Fibroblast of skin of right quadriceps (primary cell): ENCODE results near the gene KRTAP26-1.

Experiments
- DNase-seq: peaks from one replicate; pipeline ENCODE4 v3.0.0-alpha.2; 2013

Gene KRTAP26-1, protein sequence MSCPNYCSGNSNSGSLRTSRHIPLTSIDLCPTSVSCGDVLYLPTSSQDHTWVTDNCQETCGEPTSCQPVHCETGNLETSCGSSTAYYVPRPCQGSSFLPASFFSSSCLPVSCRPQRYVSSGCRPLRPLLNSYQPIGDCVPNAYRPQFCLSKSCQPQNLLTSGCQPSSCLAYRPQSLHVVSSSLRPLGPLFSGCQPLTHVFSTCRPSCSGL

DNA sequence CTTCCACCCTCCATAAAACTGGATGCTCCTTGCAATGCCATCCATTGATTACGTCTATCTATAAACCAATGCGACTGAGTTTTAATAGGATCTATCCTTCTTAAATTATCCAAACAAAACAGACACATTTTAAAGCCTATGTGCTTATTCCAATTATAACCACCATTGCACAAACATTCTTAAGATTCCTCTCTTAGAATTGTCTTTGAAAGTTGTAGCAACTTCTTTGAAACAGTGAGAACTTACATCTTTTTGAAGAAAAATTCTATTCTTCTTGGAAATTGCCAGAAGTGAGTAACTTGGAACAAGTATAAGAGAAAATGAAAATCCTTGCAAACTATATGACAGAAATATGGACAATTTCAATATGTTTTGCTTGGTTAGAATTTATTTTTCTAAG, at the start of gene KRTAP26-1:
Gene KRTAP26-1 (minus strand): TSS at position 101 of the 400 bp plus-strand sequence. CDS start 280 bp downstream, outside the sequence.
- no peak for DNase-seq

DNA sequence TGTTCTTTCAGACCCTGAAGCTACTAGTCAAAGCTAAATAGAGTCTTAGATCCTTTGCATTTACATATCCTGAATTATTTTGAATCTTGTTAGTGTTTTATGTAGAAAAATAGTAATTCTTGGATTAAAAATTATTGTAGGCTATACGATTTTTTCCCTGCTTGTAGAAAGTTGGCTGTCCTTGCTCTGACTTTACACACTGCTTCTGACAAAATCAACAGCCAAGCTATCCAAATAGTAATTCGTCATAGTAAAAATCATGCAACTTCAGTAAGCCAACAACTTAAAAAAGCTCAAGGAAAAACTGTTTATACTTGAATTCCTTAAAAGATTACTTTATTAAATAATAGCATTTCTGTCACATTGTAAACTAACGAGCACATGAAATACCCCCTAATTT, 35.8 kb upstream of the KRTAP26-1 start:
- DNase-seq = no peak

DNA sequence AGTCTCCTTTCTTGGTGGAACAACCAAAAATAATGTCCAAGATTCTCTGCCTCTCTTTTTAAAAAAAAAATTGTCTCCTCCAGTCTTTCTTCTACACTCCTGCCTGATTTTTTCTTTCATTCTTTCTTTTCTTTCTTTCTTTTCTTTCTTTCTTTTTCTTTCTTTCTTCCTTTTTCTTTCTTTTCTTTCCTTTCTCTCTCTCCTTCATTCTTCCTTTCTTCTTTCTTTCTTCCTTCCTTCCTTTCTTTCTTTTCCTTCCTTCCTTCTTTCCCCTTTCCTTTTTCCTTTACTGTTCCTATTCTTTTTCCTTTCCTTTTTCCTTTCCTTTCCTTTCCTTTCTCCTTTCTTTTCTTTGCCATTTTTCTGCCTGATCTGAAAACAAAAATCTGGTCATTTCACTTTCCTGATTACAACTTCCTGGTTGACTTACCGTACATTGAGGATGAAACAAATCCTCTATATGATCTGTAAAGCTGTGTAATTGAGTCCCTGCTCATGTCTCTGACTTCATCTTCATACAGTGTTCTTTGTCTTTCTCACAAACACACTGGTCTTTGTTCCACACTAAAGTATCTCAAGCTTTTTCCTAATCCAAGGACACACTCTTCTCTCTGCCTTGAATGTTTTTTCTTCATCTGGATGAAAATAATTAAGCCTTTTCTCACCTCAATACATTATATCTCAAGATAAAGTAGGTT, 34.3 kb upstream of the KRTAP26-1 start:
- DNase-seq = no peak

DNA sequence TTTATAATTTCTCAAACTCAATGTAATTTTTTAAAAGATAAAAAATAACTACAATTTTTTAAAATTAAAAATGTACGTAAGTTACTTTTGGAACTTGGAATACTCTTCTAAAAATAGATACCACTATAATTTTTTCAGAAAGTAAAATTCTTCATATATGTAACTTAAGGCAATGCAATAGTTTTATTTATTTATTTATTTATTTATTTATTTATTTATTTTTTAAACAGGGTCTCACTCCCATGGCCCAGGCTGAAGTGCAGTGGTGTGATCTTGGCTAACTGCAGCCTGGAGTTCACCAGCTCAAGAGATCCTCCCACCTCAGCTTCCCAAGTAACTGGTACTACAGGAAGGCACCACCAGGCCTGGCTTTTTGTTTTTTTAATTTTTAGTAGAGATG, 31.4 kb upstream of the KRTAP26-1 start:
- no peak for DNase-seq

DNA sequence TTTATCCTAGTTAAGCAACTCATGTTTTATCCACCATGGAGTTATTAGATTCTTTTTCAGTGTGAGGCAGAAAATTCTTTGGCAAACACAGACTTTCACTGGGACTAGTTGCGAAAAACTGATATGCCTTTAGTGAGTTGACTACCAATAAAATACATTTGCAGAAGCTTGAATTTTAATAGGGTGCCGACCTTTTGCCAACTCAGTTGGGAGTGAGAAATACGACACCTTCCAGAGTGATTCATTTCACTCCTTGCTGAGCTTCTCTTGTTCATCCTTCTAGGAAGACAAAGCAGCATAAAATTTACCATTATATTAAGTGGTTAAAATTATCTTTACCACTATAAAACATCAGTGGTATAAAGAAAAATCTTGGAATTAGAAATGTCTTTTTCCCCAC, 29.5 kb upstream of the KRTAP26-1 start:
- DNase-seq = no peak

DNA sequence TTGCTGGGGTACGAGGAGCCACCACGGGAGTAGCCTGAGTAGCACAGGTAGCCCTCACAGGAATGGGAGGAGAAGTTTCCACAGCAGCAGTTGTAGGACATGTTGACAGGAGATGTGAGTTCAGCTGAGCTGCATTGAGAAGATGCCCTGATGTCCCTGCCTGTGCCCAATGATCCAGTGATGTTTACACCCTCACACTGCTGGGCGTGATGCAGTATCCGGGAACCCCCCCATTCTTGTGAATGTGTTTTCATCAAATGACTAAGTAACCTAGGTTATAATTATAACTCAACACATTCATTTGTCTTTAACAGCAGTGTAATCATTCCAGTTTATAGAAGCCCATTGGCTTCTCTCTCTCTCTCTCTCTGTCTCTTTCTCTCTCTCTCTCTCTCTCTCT, 28.4 kb upstream of the KRTAP26-1 start, which contains the start of gene KRTAP23-1:
Gene KRTAP23-1 (minus strand): TSS at position 101 of the 400 bp plus-strand sequence. CDS start 0 bp downstream, at position 101.
- DNase-seq = no peak

DNA sequence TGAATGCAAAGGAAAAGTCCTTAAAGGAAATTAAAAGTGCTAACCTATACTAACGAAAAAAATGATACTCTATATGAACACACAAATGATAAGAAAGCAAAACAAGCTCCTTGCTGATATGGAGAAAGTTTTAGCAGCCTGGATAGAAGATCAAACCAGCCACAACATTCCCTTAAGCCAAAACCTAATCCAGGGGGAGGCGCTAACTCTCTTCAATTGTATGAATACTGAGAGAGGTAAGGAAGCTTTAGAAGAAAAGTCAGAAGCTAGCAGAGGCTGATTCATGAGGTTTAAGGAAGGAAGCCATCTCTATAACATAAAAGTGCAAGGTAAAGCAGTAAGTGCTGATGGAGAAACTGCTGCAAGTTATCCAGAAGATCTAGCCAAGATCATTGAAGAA, 24.9 kb upstream of the KRTAP26-1 start:
- no peak for DNase-seq

DNA sequence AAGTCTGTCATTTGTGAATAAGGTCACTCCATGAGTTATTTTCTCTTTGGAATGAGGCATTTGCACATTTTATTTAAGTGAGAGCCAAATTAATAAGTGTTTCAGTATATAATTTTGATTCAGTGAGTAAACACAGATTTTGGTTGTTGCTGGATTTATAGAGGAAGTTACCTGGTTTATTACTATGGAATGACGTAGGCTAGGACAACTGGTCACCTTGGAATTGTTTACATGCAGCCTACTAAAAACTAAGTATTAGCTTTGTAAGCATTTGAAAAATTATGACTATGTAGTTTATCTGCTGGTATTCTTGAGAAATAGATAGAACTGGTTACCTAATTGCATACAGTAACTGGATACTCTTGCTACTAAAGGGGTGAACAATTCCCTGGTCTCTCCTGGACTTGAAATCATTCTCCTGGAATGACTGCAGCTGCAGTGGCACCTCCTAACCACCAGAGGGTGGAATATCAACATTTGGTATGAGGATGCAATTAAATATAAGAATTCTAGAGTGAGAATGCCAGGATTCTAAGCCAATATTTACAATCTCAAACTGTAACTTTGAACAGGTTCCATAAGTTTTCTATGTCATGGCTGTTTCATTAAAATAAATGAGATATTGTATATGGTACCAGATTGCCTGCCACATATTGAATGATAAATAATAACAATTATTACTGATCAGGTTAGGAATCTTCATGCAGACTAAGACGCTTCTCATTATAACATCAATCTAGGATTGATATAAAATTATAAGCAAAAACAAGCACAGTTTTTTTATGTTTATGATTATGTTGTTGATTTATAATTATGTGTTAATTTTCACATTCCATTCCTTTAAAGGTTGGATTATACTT, 20.8 kb upstream of the KRTAP26-1 start:
- peak; percentile 25 for DNase-seq

DNA sequence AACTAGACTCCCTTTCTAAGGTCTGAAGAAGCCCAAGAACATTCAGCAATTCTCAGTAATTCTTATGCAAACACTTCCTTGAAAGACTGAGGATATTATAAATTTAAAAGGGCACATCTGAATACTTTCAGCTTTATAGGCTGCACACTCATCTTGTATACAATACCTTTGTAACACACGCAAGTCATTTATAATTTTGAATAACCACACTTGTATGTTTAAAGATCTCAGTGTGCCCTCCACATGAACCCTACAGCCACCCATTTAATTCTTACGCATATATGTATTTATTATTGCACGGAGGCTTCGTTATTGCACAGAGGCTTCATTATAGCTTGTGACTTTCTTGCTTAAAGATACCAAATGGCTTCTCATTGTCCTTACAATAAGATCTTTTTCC, 18.6 kb upstream of the KRTAP26-1 start:
- no peak for DNase-seq

DNA sequence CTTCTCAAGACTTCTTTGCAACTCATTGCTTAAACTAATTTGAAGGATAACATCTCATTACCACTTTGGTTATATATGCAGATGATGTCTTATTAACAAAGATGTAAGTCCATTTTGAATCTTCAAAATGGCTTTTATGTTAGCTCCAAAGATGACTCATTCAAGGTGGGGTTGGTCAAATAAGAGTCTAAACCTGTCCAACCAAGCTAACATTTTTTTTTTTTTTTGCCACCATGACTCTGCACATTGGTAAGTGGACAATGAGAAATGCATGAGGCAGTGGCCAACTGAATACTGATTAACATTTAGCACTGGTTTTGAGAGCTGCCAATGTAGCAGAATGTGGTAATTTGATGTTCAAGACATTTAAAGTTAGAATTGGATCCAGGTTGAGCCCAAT, 17.7 kb upstream of the KRTAP26-1 start:
- DNase-seq = no peak

DNA sequence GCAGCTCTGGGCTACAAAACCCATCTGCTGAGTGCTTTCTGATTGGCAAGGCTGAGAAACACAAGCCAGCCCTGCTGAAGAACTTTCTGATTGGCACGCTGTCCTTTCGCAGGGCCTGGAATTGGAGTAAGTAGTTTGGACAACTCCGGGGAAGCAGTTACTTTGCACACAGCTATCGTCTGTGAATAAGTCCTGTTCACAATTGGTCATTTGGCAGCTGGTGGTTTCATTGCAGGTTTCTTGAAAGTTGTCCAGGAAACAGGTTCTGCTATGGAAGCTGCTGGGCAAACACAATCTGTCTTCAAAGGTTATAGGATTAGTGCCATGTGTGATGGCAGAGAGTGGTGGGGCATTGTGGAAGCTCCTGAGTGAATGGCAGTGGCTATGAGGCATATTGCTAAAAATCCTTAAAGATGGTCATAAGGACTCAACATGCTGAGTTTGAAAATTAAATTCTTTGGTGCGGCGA, 17.2 kb upstream of the KRTAP26-1 start, which contains the start of gene KRTAP27-1:
Gene KRTAP27-1 (minus strand): TSS at position 419 of the 469 bp plus-strand sequence. CDS start 26 bp downstream, at position 393.
- no peak for DNase-seq

DNA sequence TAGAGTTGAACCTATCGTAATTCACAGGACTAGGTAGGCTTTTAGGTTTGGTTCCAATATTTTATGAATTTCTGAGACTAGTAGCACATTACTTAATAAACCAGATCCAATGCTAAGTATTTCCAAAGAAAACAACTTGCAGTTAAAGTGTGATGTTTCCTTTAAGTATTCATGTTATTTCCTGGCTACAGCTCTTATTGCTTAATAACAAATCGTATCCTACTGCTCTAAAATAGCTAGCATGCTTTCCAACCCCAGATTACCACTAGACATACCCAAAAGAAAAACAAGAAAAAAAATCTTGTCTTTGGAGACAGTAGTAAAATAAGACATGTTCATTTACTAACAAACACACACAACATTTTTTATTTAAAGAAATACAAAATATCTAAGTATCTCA, 16.5 kb upstream of the KRTAP26-1 start:
- DNase-seq = peak; percentile 36

DNA sequence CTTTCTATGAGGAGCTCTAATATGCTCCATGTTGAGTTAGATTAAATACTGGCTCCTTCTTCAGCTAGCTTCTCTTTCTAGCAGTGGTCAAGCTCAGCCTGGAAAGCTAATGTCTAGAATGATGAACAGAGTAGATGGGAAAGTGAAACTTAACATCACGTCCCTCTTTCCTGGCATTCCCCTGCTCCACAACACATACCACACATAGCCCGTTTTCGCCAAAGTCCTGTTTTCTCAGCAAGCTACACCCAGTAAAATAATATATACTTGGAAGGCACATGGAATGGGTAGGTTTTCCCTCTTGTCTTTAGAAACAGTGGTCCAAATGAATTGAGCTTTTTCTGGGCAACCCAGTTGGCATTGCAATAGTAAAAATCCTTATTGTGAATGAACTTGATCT, 13.6 kb upstream of the KRTAP26-1 start:
- DNase-seq = no peak

DNA sequence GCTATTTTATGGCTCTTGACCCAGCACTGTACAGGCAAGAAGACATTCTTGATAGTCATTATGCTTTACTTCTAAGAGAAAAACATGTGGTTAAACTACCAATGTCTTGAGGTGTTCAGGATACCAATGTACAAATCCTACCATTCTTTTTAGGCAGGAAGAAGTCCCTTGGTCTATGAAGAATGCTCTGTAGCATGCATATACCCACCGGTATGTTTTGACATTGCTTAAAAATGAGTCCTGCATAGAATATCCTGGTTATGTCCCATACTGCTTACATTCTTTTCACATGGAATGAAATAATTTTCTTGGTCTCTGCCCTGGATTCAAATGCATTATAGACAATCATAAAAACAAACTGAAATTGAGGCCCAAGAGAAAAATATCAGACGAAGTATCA, 12.6 kb upstream of the KRTAP26-1 start:
- DNase-seq = no peak

DNA sequence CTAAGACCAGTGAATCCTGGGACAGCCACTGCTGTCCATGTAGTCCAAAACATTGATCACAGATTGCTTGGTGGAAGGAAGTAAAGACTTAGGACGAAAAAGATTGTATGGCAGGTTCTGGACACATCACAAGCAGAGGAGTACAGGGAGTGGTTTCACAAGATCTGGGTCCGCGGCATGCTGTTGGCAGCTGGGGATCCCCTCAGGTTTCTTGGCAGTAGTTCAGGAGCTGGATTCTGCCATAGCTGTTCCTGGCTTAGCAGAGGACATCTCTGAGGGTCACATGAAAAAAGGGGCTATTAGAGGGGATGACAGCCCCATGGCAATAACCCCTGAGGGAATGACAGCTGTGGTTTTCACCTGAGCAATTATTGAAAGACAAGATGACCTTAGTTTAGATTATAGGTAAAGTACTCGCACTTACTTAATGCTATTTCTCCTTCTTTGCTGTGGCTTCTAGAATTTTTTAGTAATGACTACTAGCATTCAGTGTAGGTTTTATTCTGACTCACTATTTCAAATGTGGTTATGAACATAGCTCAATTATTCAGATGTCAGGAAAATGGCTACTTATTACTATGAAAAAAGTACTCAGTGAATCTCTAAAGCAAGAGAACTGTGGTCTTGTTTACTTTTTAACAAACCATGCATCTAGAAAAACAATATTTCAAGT, 9.2 kb upstream of the KRTAP26-1 start:
- DNase-seq = peak; percentile 6

DNA sequence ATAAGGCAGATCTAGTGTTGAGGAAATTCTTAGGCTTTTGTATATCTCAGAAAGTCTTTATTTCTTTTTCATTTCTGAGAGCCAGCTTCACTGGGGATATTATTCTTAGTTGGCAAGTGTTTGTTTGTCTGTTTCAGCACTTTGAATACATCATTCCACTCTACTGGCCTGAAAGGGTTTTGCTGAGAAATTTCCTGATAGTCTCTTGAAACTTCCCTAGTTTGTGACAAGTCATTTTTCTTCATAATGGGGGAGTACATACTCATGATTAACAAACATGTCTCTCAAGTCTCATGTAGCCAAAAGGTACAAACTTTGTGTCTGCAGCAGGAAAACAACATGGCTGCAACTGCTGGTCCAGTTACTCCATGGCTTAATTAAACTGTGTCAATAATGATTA, 6.3 kb upstream of the KRTAP26-1 start:
- DNase-seq = no peak

DNA sequence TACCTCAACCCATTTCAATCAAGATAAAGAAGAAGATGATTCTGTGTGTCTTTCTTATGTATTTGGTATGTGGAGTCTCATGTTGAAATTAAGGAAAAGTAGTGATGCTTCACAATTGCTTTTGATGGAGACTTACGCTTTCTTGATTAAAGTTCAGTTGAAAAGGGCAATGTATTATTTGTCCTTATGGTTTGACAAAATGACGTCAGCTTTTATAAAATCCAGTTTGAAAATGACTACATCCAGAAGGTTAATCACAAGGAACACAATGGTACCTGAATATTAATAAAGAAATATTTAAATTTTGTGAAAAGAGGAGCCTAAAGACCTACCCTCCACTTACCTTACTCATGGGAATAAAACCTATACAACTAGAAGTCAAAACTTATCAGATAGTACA, 4.4 kb downstream of the KRTAP26-1 start:
- no peak for DNase-seq

DNA sequence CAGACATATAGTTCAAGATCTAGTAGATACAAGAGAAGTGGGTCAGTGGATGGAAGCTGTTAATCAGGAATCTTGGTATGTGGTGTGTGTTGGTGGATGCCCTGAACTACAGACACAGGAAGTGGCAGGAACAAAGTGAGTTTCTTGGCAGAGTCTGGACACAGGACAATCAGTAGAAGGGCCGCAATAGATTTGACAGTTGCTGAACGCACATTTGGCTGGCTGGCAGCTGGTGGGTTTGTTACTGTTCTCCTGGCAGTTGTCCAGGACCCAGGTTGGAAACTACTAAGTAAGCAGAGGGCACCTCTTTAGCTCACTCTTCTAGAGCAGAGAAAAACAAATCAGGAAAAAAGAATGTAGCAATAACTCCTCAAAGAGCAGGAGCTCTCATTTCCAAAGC, 13.2 kb downstream of the KRTAP26-1 start:
- DNase-seq = no peak

DNA sequence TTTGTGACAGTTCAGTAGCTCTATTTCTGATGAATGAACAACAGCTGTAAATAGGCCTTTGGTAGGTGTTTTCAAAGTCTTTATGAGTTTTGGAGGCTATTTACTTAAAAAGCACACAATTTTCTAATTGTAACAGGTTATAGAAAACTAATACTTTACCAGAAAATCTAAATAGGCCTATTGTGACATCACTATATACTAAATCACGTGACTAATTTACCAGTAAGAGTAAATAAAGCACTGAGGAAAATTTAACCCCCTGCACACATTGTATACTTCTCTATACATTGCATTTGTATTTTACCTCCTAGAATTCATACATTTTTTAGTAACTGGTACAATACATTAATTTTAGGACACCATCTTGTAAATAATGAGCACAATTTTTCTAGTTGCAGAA, 15.0 kb downstream of the KRTAP26-1 start:
- no peak for DNase-seq

DNA sequence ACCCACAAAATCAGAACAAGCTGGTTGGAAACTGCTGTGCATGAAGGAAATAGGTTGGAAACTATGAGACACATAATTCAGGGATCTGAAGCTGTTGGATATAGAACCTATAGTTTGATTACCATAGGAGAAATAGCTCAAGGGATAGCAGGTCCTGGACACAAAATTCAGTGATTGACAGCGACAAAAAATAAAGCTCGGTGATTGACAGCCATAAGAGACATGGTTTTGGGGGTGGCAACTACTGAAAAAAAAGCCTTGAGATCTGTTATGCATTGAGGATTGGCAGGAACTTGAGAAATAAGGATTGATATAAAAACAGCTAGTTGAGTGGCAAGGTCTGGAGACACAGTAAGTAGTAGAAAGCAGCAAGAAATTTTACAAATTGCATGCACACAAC, 30.9 kb downstream of the KRTAP26-1 start, which contains the start of gene KRTAP25-1:
Gene KRTAP25-1 (minus strand): TSS at position 300 of the 400 bp plus-strand sequence. CDS start 24 bp downstream, at position 276.
- no peak for DNase-seq

DNA sequence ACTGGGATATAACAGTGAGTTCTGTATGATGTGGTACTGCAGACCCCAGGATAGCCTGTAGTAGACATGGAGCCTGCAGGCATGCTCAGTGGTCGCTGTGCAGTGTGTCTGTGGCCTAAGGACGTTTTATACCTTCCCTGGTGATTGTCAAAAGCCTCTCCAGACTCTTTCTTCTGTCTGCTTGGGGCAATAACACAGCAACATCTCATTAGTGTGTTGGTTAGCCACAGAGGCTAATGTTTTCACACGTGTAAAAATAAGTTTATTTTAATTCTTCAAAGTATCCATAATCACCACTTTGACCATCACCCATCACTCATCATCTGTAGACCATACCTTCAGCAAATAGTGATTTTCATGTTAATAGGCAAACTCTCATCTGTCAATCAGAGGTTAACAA, 37.3 kb downstream of the KRTAP26-1 start, which contains the start of gene KRTAP24-1:
Gene KRTAP24-1 (minus strand): TSS at position 101 of the 400 bp plus-strand sequence. CDS start 18 bp downstream, at position 83.
- DNase-seq = no peak

DNA sequence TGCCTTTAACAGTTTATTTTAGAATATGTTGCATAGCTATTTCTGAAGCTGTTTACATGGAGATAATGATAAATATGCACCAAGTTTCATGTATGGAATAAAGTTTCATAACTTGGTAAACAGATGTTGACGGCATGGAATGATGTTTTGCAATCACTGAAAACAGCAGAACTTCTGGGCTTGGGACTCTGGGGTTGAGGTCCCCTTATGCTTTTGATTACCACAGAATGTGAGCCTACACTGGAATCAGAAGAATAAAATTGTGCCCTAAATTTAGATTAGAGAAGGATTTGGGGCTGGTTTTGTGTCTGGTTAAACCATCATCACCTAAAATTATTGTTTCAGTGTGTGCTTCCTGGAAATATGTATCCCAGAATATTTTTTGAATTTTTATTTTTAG, 48.5 kb downstream of the KRTAP26-1 start:
- DNase-seq = no peak

DNA sequence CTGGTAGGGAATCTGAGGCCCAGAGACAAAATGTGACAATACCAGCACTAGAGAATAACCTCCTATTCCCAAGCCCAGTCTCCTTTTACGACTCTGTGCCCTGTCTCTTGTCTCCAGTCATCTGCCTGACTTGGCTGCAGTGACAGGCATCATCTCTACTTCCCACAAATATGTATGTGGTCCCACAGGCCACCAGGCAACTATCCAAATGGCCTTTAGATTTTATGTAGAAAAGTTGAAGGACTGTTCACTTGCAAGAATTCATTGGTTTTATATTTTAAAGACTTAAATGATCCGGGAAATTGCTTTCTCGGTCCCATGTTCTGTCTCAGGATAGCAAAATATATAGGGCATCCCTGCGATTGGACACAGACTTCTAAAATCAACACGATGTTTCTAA, 49.0 kb downstream of the KRTAP26-1 start:
- DNase-seq = no peak
